ENCODE measurements around the gene NUPR2.

DNA sequence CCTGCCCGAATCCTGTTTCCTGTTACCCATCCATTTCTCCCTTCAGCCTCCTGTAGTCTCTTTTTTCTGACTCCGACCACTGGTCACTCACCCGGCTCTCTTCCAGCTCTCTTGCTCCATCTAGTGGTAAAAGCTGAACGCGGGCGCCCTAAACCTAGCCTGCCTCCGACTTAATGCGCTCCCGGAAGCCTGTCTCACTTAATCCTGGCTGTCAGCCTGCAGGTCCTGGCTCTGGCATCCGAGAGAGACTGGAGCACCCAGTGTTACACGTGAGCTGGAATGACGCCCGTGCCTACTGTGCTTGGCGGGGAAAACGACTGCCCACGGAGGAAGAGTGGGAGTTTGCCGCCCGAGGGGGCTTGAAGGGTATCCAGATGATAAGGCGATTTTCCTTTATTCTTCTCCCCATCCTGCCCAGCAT lies 41.8 kb downstream of the NUPR2 start:
- TF ChIP-seq, protein P1, sequence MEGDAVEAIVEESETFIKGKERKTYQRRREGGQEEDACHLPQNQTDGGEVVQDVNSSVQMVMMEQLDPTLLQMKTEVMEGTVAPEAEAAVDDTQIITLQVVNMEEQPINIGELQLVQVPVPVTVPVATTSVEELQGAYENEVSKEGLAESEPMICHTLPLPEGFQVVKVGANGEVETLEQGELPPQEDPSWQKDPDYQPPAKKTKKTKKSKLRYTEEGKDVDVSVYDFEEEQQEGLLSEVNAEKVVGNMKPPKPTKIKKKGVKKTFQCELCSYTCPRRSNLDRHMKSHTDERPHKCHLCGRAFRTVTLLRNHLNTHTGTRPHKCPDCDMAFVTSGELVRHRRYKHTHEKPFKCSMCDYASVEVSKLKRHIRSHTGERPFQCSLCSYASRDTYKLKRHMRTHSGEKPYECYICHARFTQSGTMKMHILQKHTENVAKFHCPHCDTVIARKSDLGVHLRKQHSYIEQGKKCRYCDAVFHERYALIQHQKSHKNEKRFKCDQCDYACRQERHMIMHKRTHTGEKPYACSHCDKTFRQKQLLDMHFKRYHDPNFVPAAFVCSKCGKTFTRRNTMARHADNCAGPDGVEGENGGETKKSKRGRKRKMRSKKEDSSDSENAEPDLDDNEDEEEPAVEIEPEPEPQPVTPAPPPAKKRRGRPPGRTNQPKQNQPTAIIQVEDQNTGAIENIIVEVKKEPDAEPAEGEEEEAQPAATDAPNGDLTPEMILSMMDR (IDR thresholded peaks at IDR 0.05): peak; percentile 98
- no peak for TF ChIP-seq ZFX (IDR thresholded peaks at IDR 0.05; ENCODE audit: borderline replicate concordance)

All from 22Rv1 (cell line).